K562 (cell line): ENCODE data around the gene NASP.

ENCODE experiments used
- CTCF ChIP-seq, 3 experiments: IDR thresholded peaks in 2 of 3; conservative IDR thresholded peaks in 1 of 3; 2 replicates each; pipeline ENCODE4 v1.5.1; 2011 to 2012; ENCODE audit warnings: low read length in 3 of 3, mild to moderate bottlenecking in 3 of 3, control low read depth in 2 of 3, improper control_type of control experiment in 1 of 3, inconsistent platforms in 1 of 3, low read depth in 1 of 3, mixed read lengths in 1 of 3, moderate library complexity in 1 of 3; ENCODE audit not compliant: insufficient read depth in 2 of 3
- POLR2AphosphoS5 ChIP-seq: IDR thresholded peaks from 2 replicates; pipeline ENCODE4 v1.6.1; 2011; ENCODE audit warnings: mild to moderate bottlenecking, low read depth, low read length, moderate library complexity; ENCODE audit not compliant: control insufficient read depth, insufficient read depth
- TCF7 ChIP-seq: sonication (generic); IDR thresholded peaks from 2 replicates; pipeline ENCODE4 v1.6.1; 2016; ENCODE audit warnings: antibody characterized with exemption, borderline replicate concordance
- TF ChIP-seq, protein P1 (sequence below): fragments of 250-450 bp; sonication (Bioruptor Pico); IDR thresholded peaks from 2 replicates; pipeline ENCODE4 v1.4.0; 2020; ENCODE audit warnings: mild to moderate bottlenecking, moderate library complexity
- TF ChIP-seq, protein P2 (sequence below): sonication (generic); formaldehyde crosslinking; IDR thresholded peaks from 2 replicates; pipeline ENCODE4 v1.9.0; 2022; ENCODE audit warnings: mild to moderate bottlenecking, missing genetic modification reagents

DNA sequence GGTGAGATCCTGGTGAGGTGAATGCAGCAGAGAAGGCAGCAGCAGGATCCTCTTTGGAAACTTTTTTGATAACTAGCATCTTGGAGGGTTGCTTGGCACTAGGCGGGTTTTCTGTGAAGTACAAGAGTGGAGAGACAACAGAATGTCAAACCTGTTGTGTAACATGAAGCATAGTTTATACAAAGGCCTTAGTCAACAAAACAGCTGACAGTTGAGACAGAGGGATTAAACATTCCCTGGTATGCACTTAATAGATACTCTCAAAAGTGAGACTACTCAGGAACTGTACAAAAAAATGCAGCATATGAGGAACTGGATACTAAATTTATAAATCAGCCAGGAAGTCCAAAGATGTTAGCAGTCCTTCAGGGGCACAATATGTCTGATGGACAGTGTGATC is 56.5 kb downstream of the NASP start:
- TF ChIP-seq POLR2AphosphoS5, result no peak
- TF ChIP-seq, protein P1, sequence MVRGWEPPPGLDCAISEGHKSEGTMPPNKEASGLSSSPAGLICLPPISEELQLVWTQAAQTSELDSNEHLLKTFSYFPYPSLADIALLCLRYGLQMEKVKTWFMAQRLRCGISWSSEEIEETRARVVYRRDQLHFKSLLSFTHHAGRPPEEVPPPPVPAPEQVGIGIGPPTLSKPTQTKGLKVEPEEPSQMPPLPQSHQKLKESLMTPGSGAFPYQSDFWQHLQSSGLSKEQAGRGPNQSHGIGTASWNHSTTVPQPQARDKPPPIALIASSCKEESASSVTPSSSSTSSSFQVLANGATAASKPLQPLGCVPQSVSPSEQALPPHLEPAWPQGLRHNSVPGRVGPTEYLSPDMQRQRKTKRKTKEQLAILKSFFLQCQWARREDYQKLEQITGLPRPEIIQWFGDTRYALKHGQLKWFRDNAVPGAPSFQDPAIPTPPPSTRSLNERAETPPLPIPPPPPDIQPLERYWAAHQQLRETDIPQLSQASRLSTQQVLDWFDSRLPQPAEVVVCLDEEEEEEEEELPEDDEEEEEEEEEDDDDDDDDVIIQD (CRISPR knock-in tag), result no peak
- TF ChIP-seq, protein P2, sequence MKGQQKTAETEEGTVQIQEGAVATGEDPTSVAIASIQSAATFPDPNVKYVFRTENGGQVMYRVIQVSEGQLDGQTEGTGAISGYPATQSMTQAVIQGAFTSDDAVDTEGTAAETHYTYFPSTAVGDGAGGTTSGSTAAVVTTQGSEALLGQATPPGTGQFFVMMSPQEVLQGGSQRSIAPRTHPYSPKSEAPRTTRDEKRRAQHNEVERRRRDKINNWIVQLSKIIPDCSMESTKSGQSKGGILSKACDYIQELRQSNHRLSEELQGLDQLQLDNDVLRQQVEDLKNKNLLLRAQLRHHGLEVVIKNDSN (CRISPR knock-in tag), result no peak
- no peak for TF ChIP-seq TCF7
- TF ChIP-seq CTCF (IDR thresholded peaks at IDR 0.05 in 2 of 3, conservative IDR thresholded peaks at IDR 0.05 in 1 of 3; ENCODE audit: insufficient read depth in 2 of 3, low read depth in 1 of 3, low read length in 3 of 3), result no peak
